Natural killer cell treated with Interleukin-12 subunit alpha and Interleukin-12 subunit beta and Interleukin-15 and Interleukin-18, amount 100 ng/mL, for 72 hours (primary cell): ENCODE measurements around the gene WASF1. TPM values are rescaled to one million over a fixed set of nuclear protein-coding genes. Genes with fewer than 3 reads are reported as not detected.
A peak's percentile ranks its signal among the peaks of the same experiment; 100 is the strongest.

Source experiments
- ATAC-seq, 2 donors: fragments of 150-1000 bp; cut with Tn5 transposase in 1 of 2; sonication (Bioruptor Pico), chemical (Tn5 transposase) in 1 of 2; 2 replicates each; pipeline ENCODE4 v1.10.0; 2021
- DNase-seq: peaks from one replicate; pipeline ENCODE4 v3.0.0; 2022; ENCODE audit warnings: low spot score
- H3K27ac Mint-ChIP-seq, 2 donors: 1 replicate in 1 of 2; 2 replicates in 1 of 2; pipeline ENCODE4 v1.8.0; 2022; ENCODE audit warnings: mixed read lengths in 2 of 2, mild to moderate bottlenecking in 1 of 2, moderate library complexity in 1 of 2
- H3K27me3 Mint-ChIP-seq, 2 donors: 1 replicate in 1 of 2; 2 replicates in 1 of 2; pipeline ENCODE4 v1.8.0; 2022; ENCODE audit warnings: mixed read lengths in 2 of 2
- H3K36me3 Mint-ChIP-seq: one replicate; pipeline ENCODE4 v1.8.0; 2022; ENCODE audit warnings: mixed read lengths
- H3K4me1 Mint-ChIP-seq, 2 donors: 1 replicate in 1 of 2; 2 replicates in 1 of 2; pipeline ENCODE4 v1.8.0; 2022; ENCODE audit warnings: low read depth in 2 of 2, mixed read lengths in 2 of 2, mild to moderate bottlenecking in 1 of 2
- H3K4me3 Mint-ChIP-seq: one replicate; pipeline ENCODE4 v1.8.0; 2022; ENCODE audit warnings: mixed read lengths
- H3K9me3 Mint-ChIP-seq: 2 replicates; pipeline ENCODE4 v1.8.0; 2022; ENCODE audit warnings: mixed read lengths
- total RNA-seq, 2 donors: library from RNA; stranded (reverse); gene quantifications; one replicate each; pipeline ENCODE4 v1.2.3, GENCODE V29; 2022

Gene WASF1
- total RNA-seq, result under 1 TPM in 1 of 2 donors, not detected in 1; 0.31 TPM

DNA sequence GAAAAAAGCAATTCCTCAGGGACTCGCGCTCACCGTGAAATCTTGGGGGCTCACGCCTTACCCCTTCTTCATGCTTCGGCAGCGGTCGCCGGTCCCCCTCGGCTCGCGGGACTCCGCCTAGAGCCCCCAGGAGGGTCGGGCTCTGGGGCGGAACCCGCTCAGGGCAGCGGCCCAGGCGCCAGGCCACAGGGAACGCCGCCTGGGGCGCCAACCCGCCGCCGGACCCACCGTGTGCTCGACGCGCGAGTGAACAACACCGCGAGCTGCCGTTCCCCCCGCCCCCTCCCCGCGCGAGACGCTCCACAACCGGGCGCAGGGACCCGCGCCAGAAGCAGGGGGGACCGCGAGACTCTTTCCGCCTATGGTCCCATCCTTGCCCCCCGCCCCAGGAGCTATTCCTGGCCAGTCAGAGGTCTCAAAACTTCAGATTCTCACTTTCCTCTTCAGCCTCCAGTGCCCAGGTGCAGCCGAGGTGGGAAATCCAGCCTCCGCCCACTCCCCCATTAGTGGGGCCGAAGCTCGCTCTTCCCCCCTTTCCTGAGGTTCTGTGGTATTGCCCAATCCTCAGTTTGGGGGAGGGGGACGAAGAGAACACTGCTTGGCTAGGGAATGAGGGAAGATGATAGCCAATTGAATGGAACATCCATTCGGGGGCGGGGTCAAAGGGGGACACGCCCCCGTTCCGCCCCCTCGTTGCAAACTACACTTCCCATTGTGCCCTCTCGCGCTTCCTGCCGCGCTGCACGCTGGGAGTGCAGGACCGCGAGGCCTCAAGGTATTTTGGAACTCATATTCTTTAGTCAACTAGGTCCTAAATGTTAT, at the start of gene WASF1:
WASF1 (minus strand) TSS at position 265 of the 822 bp plus-strand sequence. CDS start 52,069 bp downstream, outside the sequence.
- Mint-ChIP-seq H3K9me3 (no peaks in the 10 kb centered on the region), H3K27me3 (peaks cover 10 to 26% of the 10 kb centered on the region in 2 donors), H3K27ac (peak within 1 kb of the TSS; percentile 6 to 20), H3K4me1 (peaks cover 4 to 7% of the 10 kb centered on the region in 2 donors), H3K36me3 (no peaks in the 10 kb centered on the region), H3K4me3 (no peak within 1 kb of the TSS)
- peak; percentile 93 for DNase-seq
- ATAC-seq, result peak; percentile 97 to 98

DNA sequence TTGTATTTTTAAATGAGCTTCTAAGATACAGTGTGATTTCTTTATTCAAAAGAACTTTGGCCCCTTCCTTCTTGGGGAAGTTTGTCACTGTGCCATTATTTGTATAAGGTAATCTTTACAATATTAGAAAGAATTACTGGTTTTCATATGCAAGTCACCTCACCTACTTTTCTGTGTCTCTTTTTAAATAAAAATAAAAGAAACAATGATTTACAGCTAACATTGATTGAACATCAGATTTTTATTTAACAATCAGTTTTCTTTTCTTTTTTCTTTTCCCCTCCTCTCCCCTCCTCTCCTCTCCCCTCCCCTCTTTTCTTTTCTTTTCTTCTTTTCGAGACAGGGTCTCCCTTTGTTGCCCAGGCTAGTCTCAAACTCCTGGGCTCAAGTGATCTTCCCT, 46.8 kb upstream of the WASF1 start:
- H3K4me3 Mint-ChIP-seq, result no peak overlapping the region
- ATAC-seq (no peak), DNase-seq (no peak)
- peaks cover 5% of the 10 kb centered on the region for H3K36me3 Mint-ChIP-seq
- no peak overlapping the region for H3K27ac Mint-ChIP-seq
- no peaks in the 10 kb centered on the region for H3K27me3 Mint-ChIP-seq
- H3K4me1 Mint-ChIP-seq, result peaks cover 0 to 2% of the 10 kb centered on the region in 2 donors
- no peaks in the 10 kb centered on the region for H3K9me3 Mint-ChIP-seq

DNA sequence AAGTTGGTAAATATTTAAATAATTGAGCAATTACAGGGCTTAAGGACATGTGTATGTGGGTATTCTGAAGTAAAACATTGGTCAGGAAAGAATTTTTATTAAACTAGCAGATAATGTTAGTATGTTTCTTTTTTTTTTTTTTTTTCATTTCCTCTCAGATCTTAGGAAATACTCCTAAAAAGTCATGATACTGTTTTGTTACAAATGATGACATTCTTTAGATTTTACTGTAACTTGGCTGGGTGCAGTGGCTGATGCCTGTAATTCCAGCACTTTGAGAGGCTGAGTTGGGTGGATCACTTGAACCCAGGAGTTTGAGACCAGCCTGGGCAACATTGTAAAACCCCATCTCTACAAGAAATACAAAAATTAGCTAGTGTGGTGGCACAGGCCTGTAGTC, 42.3 kb upstream of the WASF1 start:
- no peak overlapping the region for H3K4me3 Mint-ChIP-seq
- H3K36me3 Mint-ChIP-seq, result peaks cover 18% of the 10 kb centered on the region
- no peaks in the 10 kb centered on the region for H3K27me3 Mint-ChIP-seq
- ATAC-seq, result no peak
- DNase-seq, result no peak
- H3K9me3 Mint-ChIP-seq, result no peaks in the 10 kb centered on the region
- H3K27ac Mint-ChIP-seq, result no peak overlapping the region
- H3K4me1 Mint-ChIP-seq, result peaks cover 0 to 2% of the 10 kb centered on the region in 2 donors

DNA sequence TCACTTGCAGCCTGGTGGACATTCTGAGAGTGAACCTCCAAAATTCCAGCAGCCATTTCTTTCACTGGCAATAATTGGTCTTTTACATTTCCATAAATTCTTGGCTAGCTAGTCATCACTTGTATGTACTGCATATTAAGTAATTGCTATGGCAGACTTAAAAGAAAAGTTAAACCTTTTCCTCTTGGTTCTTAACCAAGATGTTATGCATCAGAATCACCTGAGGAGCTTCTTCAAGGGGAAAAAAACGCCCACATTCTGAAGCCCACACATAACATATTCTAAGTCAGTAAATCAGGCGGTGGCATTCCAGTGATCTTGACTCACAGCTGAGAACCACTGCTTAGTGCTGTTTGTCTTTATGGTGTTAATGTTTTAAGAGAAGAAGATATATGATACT, 37.8 kb upstream of the WASF1 start:
- no peak overlapping the region for H3K27ac Mint-ChIP-seq
- no peak overlapping the region for H3K4me3 Mint-ChIP-seq
- peaks cover 35% of the 10 kb centered on the region for H3K36me3 Mint-ChIP-seq
- no peaks in the 10 kb centered on the region for H3K4me1 Mint-ChIP-seq
- no peaks in the 10 kb centered on the region for H3K9me3 Mint-ChIP-seq
- no peaks in the 10 kb centered on the region for H3K27me3 Mint-ChIP-seq
- no peak for ATAC-seq
- no peak for DNase-seq

DNA sequence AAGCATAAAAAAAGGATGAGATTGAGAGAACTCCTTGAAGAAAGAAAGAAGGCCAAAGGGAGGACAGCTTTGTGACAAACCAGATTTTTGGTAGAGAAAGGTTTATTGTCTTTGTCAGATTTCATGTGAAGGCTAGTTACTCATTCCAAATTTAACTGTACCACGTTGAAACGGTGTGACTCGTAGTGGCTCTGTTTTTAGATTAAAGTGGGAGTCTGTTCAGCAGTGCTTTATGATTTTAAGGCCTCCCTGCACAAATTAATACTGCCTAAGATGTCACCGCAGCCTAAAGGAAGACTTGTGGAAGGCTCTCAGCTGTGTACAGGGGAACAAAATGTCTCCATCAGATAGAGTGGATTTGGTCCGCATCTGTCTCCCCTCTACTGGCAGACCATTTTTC, 36.7 kb upstream of the WASF1 start:
- DNase-seq (no peak), ATAC-seq (no peak)
- H3K4me3 Mint-ChIP-seq, result no peak overlapping the region
- no peaks in the 10 kb centered on the region for H3K9me3 Mint-ChIP-seq
- H3K27me3 Mint-ChIP-seq, result no peaks in the 10 kb centered on the region
- H3K4me1 Mint-ChIP-seq, result no peaks in the 10 kb centered on the region
- no peak overlapping the region for H3K27ac Mint-ChIP-seq
- peaks cover 40% of the 10 kb centered on the region for H3K36me3 Mint-ChIP-seq

DNA sequence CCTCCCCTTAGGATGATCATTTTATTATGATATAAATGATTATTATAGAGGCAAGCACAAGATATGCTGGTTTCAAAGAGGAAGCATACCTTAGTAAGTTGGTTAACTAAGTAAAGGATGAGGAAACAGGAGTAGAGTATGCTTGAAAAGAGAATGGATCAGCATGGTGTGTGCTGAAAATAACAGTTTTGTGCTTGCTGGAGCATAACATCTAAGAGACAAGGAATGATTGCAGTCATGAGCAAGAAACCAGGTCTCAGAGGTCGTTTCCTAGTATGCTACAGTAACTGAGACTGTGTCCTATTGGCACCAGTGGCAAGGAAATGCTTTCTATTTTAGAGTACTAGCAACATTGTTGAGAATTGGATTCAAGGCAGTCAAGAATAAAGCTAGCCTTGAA, 34.9 kb upstream of the WASF1 start:
- no peaks in the 10 kb centered on the region for H3K4me1 Mint-ChIP-seq
- no peaks in the 10 kb centered on the region for H3K9me3 Mint-ChIP-seq
- ATAC-seq (no peak), DNase-seq (no peak)
- peaks cover 31% of the 10 kb centered on the region for H3K36me3 Mint-ChIP-seq
- H3K27me3 Mint-ChIP-seq, result no peaks in the 10 kb centered on the region
- H3K4me3 Mint-ChIP-seq, result no peak overlapping the region
- H3K27ac Mint-ChIP-seq, result no peak overlapping the region

DNA sequence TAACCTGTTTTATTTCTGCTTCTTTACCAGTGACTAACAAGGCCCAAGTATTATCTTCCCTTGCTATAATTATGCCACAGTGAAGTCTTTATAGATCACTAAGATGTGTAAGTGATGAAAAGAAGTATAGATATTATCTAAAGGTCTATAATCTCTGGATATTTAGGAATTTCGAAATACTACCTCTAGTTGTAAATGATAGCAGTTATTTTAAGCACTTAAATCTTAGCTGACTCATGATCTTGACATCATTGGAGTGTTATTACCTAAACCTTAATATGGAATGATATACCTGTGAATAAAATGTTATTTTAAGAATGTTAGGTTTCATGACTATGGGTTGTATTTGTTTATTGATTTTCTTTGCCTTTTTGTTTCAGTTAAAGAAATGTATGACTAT, 32.3 kb upstream of the WASF1 start:
- ATAC-seq (no peak), DNase-seq (no peak)
- Mint-ChIP-seq H3K36me3 (peaks cover 26% of the 10 kb centered on the region), H3K4me1 (no peaks in the 10 kb centered on the region), H3K9me3 (no peaks in the 10 kb centered on the region), H3K4me3 (no peak overlapping the region), H3K27me3 (no peaks in the 10 kb centered on the region), H3K27ac (no peak overlapping the region)

DNA sequence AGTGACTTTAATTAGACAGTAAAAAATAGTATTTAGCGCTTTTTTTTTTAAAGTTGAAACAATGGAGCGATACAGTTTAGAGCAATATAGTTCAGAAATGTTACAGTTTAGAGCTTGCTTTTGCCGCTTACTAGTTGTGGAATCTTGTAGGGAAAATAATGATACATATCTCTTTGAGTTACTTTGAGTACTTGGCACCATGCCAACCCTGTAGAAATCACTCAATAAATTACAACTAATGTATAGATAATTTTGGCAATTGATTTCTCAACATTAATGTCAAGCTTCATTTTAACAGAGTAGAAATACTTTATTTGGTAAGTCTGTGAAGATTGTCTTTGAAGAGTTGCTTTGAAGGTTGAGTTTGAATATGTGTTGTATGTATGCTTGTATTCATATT, 28.2 kb upstream of the WASF1 start:
- Mint-ChIP-seq H3K27me3 (no peaks in the 10 kb centered on the region), H3K4me3 (no peak overlapping the region)

DNA sequence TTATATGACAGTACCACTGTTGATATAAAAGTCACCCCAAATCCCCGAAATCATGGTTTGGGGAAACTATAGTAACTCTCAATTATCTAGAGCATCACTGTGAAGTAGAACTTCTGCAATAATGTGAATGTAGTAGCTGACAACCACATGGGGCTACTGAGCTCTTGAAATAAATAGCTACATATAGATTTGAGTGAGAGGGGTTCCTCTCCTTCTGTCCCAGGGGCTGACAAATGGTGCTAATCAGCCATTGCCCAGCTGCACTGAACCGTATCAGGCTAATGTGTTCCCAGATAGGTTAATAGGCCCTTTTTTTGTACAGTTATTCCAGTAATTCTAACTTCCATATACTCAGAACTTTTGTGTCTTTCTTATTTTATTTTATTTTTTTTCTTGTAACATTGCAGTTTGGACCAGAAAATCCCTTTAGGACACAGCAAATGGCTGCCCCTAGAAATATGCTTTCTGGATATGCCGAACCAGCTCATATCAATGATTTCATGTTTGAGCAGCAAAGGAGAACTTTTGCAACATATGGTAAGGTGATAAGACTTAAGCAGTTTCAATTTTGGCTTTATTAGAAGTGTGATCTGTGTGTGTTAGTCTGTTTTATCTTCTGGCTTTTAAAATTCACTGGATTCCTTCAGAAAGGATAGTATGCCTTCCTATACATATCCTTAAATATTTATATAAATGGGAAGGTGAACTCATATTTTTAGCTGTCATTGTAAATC, 21.8 kb upstream of the WASF1 start:
- Mint-ChIP-seq H3K4me3 (no peak overlapping the region), H3K36me3 (no peaks in the 10 kb centered on the region), H3K9me3 (no peaks in the 10 kb centered on the region), H3K27ac (no peak overlapping the region), H3K27me3 (no peaks in the 10 kb centered on the region), H3K4me1 (peaks cover 5 to 9% of the 10 kb centered on the region in 2 donors)
- no peak for ATAC-seq
- no peak for DNase-seq

More for the DNA sequence above, 28.2 kb upstream of the WASF1 start:
- no peak for DNase-seq
- H3K4me1 Mint-ChIP-seq, result no peaks in the 10 kb centered on the region
- no peak for ATAC-seq
- no peaks in the 10 kb centered on the region for H3K9me3 Mint-ChIP-seq
- H3K27ac Mint-ChIP-seq, result no peak overlapping the region
- H3K36me3 Mint-ChIP-seq, result peaks cover 8% of the 10 kb centered on the region

DNA sequence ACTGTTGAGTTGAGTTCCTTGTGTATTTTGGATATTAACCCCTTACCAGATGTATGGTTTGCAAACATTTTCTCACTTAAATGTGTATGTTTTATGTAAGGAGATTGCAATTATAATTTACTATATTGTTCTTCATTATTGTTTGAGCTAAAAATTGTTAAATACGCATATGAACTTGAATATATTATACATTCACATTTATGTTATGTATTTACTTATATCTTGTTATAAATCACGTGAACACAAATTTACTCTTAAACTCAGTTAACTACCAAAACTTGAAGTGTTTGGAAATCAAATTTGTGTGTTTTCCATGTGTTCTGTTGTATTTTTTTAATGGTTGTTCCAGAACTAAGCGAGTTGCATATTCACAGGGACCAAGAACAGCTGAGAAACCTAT, 19.1 kb upstream of the WASF1 start:
- Mint-ChIP-seq H3K9me3 (no peaks in the 10 kb centered on the region), H3K27ac (no peak overlapping the region), H3K4me3 (no peak overlapping the region), H3K4me1 (peaks cover 5 to 9% of the 10 kb centered on the region in 2 donors), H3K36me3 (no peaks in the 10 kb centered on the region), H3K27me3 (no peaks in the 10 kb centered on the region)
- DNase-seq, result no peak
- ATAC-seq, result no peak

DNA sequence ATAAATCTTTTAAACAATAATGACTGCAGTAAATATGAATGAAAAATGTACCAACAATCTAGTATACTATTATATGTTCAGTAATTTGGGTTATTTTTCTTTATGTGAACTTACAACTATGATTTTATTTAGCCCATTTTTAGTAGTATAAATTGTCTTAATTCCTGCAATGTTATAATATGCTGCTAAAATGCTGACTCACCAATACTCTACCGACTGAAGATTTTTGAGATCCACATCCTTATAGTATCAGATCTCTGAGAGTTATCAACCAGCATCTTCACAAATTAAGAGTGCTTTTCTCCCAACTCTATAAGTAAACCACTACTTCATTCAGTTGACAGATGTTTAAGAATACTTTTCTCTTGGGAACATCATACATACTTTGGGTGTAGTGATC, 17.4 kb upstream of the WASF1 start:
- ATAC-seq, result no peak

DNA sequence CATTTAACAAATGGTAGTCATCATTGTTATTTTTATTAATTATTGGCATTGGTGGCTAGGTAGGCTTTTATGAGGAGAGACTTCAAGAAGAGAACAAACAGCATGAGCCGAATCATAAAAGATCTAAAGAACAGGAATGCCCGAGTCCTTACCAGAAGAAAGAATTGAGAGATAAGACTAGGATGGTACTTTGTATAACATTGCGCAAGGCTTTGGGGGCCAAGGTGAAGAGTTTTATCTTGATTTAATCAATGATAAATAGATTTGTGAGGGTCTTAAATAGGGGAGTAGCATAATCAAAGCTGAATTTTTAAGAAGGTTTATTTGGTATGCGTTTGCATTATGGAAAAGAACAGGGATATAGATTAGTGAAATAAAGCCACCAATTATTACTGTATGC, 16.2 kb upstream of the WASF1 start:
- DNase-seq, result no peak
- Mint-ChIP-seq H3K27ac (no peak overlapping the region), H3K4me1 (peaks cover 5 to 9% of the 10 kb centered on the region in 2 donors), H3K36me3 (no peaks in the 10 kb centered on the region), H3K4me3 (no peak overlapping the region), H3K27me3 (no peaks in the 10 kb centered on the region), H3K9me3 (no peaks in the 10 kb centered on the region)
- no peak for ATAC-seq

More for the DNA sequence above, 17.4 kb upstream of the WASF1 start:
- H3K27ac Mint-ChIP-seq, result no peak overlapping the region
- no peaks in the 10 kb centered on the region for H3K9me3 Mint-ChIP-seq
- H3K4me3 Mint-ChIP-seq, result no peak overlapping the region
- H3K27me3 Mint-ChIP-seq, result no peaks in the 10 kb centered on the region
- no peaks in the 10 kb centered on the region for H3K36me3 Mint-ChIP-seq
- peaks cover 5 to 9% of the 10 kb centered on the region in 2 donors for H3K4me1 Mint-ChIP-seq
- DNase-seq, result no peak

DNA sequence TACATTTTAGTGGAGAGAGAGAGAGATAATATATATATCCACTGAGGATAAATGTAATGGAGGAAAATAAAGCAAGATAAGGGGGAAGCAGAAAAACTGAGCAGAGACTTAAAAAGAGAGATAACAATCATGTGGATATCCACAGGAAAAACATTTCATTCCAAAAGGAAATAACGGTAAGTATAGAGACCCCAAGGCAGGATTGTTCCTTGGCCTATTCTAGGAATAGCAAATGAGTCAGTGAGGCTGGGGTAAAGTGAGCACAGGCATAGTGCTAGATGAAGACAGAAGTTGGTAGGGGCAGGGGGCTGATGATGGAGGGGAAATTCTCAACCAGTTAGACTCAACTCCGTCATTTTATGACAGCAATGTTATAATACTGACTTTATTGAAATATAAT, 12.0 kb upstream of the WASF1 start:
- ATAC-seq, result no peak

DNA sequence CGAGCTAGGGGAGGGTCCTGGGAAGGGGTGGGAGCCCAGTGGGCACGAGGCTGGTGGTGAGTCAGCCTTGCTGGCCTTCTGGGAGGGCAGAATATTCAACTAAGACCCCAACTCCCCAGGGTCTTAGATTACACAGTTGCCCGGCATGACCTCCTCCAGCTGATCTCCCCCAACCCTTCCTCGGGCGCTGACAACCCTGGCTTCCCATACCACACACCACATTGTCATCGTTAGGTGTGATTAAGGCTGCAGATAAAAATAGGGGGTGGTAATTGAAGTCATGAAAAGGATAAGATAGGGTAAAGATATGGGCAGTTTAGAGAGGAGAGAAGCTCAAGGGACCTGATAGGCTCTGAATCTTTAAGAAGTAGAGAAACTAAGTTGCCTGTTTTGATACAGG, 11.3 kb upstream of the WASF1 start:
- H3K36me3 Mint-ChIP-seq, result no peaks in the 10 kb centered on the region
- DNase-seq, result no peak
- H3K27ac Mint-ChIP-seq, result no peak overlapping the region
- H3K9me3 Mint-ChIP-seq, result no peaks in the 10 kb centered on the region
- no peaks in the 10 kb centered on the region for H3K27me3 Mint-ChIP-seq
- H3K4me3 Mint-ChIP-seq, result no peak overlapping the region
- peaks cover 6 to 9% of the 10 kb centered on the region in 2 donors for H3K4me1 Mint-ChIP-seq
- peak in 1 of 2 donors; percentile 24 for ATAC-seq

More for the DNA sequence above, 12.0 kb upstream of the WASF1 start:
- Mint-ChIP-seq H3K9me3 (no peaks in the 10 kb centered on the region), H3K27me3 (no peaks in the 10 kb centered on the region), H3K4me1 (peaks cover 0 to 5% of the 10 kb centered on the region in 2 donors), H3K27ac (no peak overlapping the region), H3K36me3 (no peaks in the 10 kb centered on the region), H3K4me3 (no peak overlapping the region)
- DNase-seq, result no peak
